ENCODE data around the gene MAN1C1.
"Not testable (repeated sequence)": the region's sequence is repeated elsewhere in the genome, so short reads cannot be mapped to it uniquely, and the experiment has no call there.

MAN1C1 gene

DNA sequence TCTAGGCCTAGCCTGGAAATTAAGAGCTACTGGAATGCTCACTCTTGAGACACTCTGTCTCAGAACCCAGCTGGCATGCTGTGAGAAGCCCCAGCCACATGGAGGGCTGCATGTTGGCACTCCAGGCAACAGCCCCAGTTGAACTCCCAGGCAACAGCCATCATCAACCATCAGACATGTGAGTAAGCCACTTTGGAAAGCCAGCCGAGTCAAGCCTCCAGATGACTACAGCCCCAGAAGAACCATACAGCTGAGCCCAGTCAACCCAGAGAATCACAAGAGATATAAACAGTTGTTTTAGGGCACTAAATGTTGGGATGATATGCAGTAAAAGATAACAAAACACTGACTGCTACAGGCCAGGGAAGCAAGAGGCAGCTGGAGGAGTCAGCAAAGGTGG, 17.7 kb upstream of the MAN1C1 start:
- peaks cover under 1% of the 10 kb centered on the region for H3K27me3 ChIP-seq
- H3K4me3 ChIP-seq (ENCODE audit: low read depth in 1 of 2, low read length in 1 of 2) = no peak overlapping the region
- no peaks in the 10 kb centered on the region for H3K9me3 ChIP-seq
- no peaks in the 10 kb centered on the region for H3K36me3 ChIP-seq
- TF ChIP-seq, protein P1, sequence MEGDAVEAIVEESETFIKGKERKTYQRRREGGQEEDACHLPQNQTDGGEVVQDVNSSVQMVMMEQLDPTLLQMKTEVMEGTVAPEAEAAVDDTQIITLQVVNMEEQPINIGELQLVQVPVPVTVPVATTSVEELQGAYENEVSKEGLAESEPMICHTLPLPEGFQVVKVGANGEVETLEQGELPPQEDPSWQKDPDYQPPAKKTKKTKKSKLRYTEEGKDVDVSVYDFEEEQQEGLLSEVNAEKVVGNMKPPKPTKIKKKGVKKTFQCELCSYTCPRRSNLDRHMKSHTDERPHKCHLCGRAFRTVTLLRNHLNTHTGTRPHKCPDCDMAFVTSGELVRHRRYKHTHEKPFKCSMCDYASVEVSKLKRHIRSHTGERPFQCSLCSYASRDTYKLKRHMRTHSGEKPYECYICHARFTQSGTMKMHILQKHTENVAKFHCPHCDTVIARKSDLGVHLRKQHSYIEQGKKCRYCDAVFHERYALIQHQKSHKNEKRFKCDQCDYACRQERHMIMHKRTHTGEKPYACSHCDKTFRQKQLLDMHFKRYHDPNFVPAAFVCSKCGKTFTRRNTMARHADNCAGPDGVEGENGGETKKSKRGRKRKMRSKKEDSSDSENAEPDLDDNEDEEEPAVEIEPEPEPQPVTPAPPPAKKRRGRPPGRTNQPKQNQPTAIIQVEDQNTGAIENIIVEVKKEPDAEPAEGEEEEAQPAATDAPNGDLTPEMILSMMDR (IDR thresholded peaks at IDR 0.05) = no peak
- no peaks in the 10 kb centered on the region for H3K4me1 ChIP-seq (ENCODE audit: control insufficient read depth in 1 of 2, insufficient read depth in 1 of 2, low read depth in 1 of 2, low read length in 1 of 2)
- H3K27ac ChIP-seq = no peak overlapping the region

DNA sequence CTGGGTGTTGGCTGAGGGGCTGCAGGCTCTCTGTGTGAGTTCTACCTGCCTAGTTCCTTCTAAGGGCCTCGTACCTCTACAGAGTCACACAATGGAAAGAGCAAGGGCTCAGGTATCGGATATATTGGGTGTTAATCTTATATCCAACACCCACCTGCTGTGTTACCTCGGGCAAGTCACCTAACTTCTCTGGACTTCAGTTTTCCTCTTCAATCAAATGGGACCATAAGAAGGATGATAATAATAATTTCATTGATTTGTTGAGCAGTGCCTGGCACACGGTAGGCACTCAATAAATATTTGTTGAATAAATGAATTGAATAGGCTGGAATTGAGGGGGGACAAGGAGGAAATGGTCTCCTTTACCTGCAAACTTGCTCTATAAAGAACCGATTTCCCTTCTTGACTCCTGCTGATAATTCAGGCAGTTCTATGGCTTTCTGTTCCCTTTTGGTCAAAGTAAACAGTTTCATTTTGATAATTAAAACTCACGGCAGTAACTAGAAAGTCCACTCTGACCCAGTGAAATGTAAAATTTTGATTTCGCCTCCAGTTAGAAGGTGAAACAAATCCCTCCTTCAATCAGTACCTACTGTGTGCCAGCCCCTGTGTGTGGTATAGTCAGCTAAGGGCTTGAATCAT, 16.5 kb upstream of the MAN1C1 start:
- Histone ChIP-seq H3K4me1 (ENCODE audit: control insufficient read depth in 1 of 2, insufficient read depth in 1 of 2, low read depth in 1 of 2, low read length in 1 of 2) (no peaks in the 10 kb centered on the region), H3K36me3 (no peaks in the 10 kb centered on the region), H3K4me3 (ENCODE audit: low read depth in 1 of 2, low read length in 1 of 2) (no peak overlapping the region), H3K9me3 (no peaks in the 10 kb centered on the region), H3K27me3 (no peaks in the 10 kb centered on the region), H3K27ac (no peak overlapping the region)
- TF ChIP-seq, protein P1 (IDR thresholded peaks at IDR 0.05) = no peak

DNA sequence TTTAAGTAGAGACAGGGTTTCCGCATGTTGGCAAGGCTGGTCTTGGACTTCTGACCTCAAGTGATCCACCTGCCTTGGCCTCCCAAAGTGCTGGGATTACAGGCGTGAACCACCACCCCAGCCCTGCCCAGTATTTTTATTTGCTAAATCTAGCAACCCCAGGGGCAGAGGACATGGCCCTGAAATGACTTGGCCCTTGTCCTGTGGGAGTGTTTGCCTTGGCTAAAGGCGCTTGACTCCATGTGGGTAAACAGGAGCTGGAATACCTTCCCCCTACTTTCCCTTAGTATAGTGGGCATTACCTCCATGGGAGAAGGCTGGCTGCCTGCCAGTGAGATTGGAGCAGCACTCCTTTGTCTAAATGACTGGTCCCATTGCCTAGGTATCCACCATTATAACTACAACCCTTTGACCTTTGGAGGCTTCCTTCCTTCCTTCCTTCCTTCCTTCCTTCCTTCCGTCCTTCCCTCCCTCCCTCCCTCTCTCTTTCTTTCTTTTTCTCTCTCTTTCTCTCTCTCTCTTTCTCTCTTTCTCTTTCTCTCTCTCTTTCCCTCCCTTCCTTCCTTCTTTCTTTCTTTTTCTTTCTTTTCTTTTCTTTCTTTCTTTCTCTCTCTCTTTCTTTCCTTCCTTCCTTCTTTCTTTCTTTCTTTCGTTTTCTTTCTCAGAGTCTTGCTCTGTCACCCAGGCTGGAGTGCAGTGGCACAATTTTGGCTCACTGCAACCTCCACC, 15.5 kb upstream of the MAN1C1 start:
- H3K36me3 ChIP-seq; H3K4me3 ChIP-seq (ENCODE audit: low read depth in 1 of 2, low read length in 1 of 2); H3K4me1 ChIP-seq (ENCODE audit: control insufficient read depth in 1 of 2, insufficient read depth in 1 of 2, low read depth in 1 of 2, low read length in 1 of 2); H3K27me3 ChIP-seq; H3K27ac ChIP-seq; H3K9me3 ChIP-seq: not testable (repeated sequence)

DNA sequence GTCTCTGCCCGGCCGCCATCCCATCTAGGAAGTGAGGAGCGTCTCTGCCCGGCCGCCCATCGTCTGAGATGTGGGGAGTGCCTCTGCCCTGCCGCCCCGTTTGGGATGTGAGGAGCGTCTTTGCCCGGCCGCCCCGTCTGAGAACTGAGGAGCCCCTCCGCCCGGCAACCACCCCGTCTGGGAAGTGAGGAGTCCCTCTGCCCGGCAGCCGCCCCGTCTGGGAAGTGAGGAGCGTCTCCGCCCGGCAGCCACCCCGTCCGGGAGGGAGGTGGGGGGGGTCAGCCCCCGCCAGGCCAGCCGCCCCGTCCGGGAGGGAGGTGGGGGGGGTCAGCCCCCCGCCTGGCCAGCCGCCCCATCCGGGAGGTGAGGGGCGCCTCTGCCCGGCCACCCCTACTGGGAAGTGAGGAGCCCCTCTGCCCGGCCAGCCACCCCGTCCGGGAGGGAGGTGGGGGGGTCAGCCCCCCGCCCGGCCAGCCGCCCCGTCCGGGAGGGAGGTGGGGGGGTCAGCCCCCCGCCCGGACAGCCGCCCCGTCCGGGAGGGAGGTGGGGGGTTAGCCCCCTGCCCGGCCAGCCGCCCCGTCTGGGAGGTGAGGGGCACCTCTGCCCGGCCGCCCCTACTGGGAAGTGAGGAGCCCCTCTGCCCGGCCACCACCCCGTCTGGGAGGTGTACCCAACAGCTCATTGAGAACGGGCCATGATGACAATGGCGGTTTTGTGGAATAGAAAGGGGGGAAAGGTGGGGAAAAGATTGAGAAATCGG, 12.6 kb upstream of the MAN1C1 start:
- H3K27me3 ChIP-seq; H3K36me3 ChIP-seq; H3K9me3 ChIP-seq; H3K4me1 ChIP-seq (ENCODE audit: control insufficient read depth in 1 of 2, insufficient read depth in 1 of 2, low read depth in 1 of 2, low read length in 1 of 2); H3K27ac ChIP-seq; H3K4me3 ChIP-seq (ENCODE audit: low read depth in 1 of 2, low read length in 1 of 2): not testable (repeated sequence)

DNA sequence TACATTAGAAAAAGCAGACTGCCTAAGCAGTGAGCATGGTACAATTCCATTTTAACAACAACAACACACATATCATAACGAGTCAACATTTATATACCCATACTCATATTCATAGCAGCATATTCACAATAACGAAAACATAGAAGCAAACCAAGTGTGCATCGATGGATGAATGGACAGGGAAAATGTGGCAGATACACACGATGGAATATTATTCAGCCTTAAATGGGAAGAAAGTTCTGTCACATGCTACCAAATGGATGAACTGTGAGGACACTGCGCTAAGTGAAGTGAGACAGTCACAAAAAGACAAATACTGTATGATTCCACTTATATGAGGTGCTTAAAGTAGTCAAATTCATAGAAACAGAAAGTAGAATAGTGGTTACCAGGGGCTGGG, 9.5 kb upstream of the MAN1C1 start:
- Histone ChIP-seq H3K36me3 (no peaks in the 10 kb centered on the region), H3K4me3 (ENCODE audit: low read depth in 1 of 2, low read length in 1 of 2) (no peak overlapping the region), H3K27ac (no peak overlapping the region), H3K4me1 (ENCODE audit: control insufficient read depth in 1 of 2, insufficient read depth in 1 of 2, low read depth in 1 of 2, low read length in 1 of 2) (peaks cover 4 to 5% of the 10 kb centered on the region in 2 experiments), H3K27me3 (peaks cover 40% of the 10 kb centered on the region), H3K9me3 (no peaks in the 10 kb centered on the region)
- TF ChIP-seq, protein P1 (IDR thresholded peaks at IDR 0.05) = no peak

DNA sequence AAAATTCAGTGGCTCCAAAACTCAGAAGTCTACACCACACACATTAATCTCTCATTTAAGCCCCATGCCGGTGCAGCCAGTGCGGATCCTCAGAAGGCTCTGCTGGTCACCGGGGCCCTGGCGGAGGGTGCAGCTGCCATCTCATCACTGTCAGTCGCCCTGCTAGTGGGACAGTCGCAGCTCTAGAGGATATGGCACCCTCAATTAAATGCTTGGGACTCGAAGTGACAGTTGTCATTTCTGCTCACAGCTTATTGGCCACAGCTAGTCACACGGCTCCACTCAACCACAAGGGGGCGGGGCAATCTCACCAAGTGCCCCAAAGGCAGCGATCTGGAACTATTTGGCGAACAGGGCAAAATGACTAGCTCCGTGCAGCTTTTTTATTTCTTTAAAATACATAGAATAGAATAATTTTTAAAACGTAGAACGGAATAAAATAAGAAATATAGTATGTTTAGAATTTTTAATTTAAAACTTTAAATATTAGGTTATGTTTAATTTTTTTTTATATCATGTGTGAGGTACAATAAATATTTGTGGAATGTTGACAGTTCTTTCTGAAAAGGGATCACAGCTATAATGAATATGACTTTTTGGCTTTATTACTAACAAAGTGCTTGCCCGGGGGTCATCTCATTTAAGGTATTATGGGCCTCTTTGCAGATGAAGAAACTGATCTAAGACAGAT, 8.0 kb upstream of the MAN1C1 start:
- H3K27me3 ChIP-seq = peaks cover 55% of the 10 kb centered on the region
- H3K4me3 ChIP-seq (ENCODE audit: low read depth in 1 of 2, low read length in 1 of 2) = peak overlapping the region in 1 of 2 experiments; percentile 43
- no peaks in the 10 kb centered on the region for H3K36me3 ChIP-seq
- peaks cover 4 to 5% of the 10 kb centered on the region in 2 experiments for H3K4me1 ChIP-seq (ENCODE audit: control insufficient read depth in 1 of 2, insufficient read depth in 1 of 2, low read depth in 1 of 2, low read length in 1 of 2)
- H3K9me3 ChIP-seq = no peaks in the 10 kb centered on the region
- no peak overlapping the region for H3K27ac ChIP-seq
- TF ChIP-seq, protein P1 (IDR thresholded peaks at IDR 0.05) = no peak
